Adrenal gland (tissue), 12 donors: ENCODE results near the gene FNDC3B. TPM values are rescaled to one million over a fixed set of nuclear protein-coding genes. Genes with fewer than 3 reads are reported as not detected.

ENCODE experiments used
- DNase-seq, 7 donors: peaks; one replicate each; pipeline ENCODE4 v3.0.0-alpha.2; 2019 to 2020
- H3K27ac ChIP-seq, 5 donors: fragments of 200-600 bp; sonication (generic) in 4 of 5; 1 replicate in 3 of 5; 2 replicates in 2 of 5; pipeline versions ENCODE4 v1.5.1 to v1.8.0; 2016 to 2020; ENCODE audit warnings: mild to moderate bottlenecking in 1 of 5
- H3K27me3 ChIP-seq: fragments of 200-600 bp; 2 replicates; pipeline ENCODE4 v1.8.0; 2021
- H3K36me3 ChIP-seq, 2 donors: fragments of 200-600 bp; replicated peaks in 1 of 2; 1 replicate in 1 of 2; 2 replicates in 1 of 2; pipeline versions ENCODE4 v1.5.1 to v1.8.0; 2018 to 2022
- H3K4me1 ChIP-seq, 2 donors: fragments of 200-600 bp; replicated peaks in 1 of 2; 1 replicate in 1 of 2; 2 replicates in 1 of 2; pipeline versions ENCODE4 v1.5.1 to v1.8.0; 2018 to 2021
- H3K4me3 ChIP-seq, 4 donors: fragments of 200-600 bp; sonication (generic) in 3 of 4; one replicate each; pipeline ENCODE4 v1.5.1; 2016 to 2018
- H3K9me3 ChIP-seq, 3 donors: fragments of 200-600 bp; sonication (generic) in 1 of 3; replicated peaks in 1 of 3; 1 replicate in 2 of 3; 2 replicates in 1 of 3; pipeline versions ENCODE4 v1.5.1 to v1.8.0; 2016 to 2021
- POLR2A ChIP-seq, 2 donors: fragments of 450-650 bp; IDR thresholded peaks; one replicate each; pipeline ENCODE4 v1.6.1; 2017; ENCODE audit warnings: antibody characterized with exemption in 2 of 2, mild to moderate bottlenecking in 2 of 2, moderate library complexity in 1 of 2
- WGBS, 4 donors: extraction: QIAGEN DNeasy Blood & Tissue Kit in 2 of 4; methylation state at CpG; one replicate each; pipeline versions ENCODE4 v1.1.5 to v1.1.7; 2013 to 2017; 5-methylcytosine and 5-hydroxymethylcytosine counted together
- intact Hi-C, 2 donors: fragments of 100-400 bp; cut with DNase I; formaldehyde crosslinking; loops; one replicate each; pipeline versions ENCODE4 v1.14.1 to v1.15.0; 2022 to 2023
- polyA plus RNA-seq, 3 donors: library from polyadenylated mRNA; stranded (reverse); fragments of 200-250 nt in 2 of 3; fragments of 350-450 nt in 1 of 3; fragmentation: Illumina TruSeq in 1 of 3; extraction: RNeasy Lipid Tissue Mini Kit (QIAGEN cat#74804) in 1 of 3; gene quantifications; one replicate each; pipeline ENCODE4 v1.2.3, GENCODE V29; 2013 to 2014
- total RNA-seq, 9 donors: library from RNA; depleted of rRNA in 4 of 9; stranded (reverse); fragments of >200 nt in 4 of 9; fragments of 120-200 nt in 1 of 9; fragmentation: NEBNext Ultra II Directional in 1 of 9; extraction: Animal tissue kit (Norgen Biotek cat#: 25700) in 1 of 9; gene quantifications; one replicate each; pipeline versions ENCODE4 v1.1.0 to v1.2.4, GENCODE V29; 2013 to 2023
- TF ChIP-seq, protein P1 (sequence below), 6 experiments: fragments of 450-650 bp in 4 of 6; fragments of 200-600 bp in 2 of 6; sonication (generic) in 1 of 6; IDR thresholded peaks; 1 replicate in 5 of 6; 2 replicates in 1 of 6; pipeline versions ENCODE4 v1.5.1 to v1.8.0; 2016 to 2021; ENCODE audit warnings: antibody characterized with exemption in 6 of 6, mild to moderate bottlenecking in 2 of 6, moderate library complexity in 1 of 6
- donor health status: healthy with polysubstance abuse.
- donor health status: Bipolar disorder and iron deficiency.
- donor health status: DM: yes; HTN: yes; CAD: no.
- donor health status: DM: no; HTN: no; CAD: no.
- donor health status: DM: no; HTN: no; CAD: no.
- donor health status: DM: yes; HTN: yes; CAD: no.

Gene FNDC3B
- total and polyA plus RNA-seq, 12 donors, result 9.9 to 228 (median 105) TPM

DNA sequence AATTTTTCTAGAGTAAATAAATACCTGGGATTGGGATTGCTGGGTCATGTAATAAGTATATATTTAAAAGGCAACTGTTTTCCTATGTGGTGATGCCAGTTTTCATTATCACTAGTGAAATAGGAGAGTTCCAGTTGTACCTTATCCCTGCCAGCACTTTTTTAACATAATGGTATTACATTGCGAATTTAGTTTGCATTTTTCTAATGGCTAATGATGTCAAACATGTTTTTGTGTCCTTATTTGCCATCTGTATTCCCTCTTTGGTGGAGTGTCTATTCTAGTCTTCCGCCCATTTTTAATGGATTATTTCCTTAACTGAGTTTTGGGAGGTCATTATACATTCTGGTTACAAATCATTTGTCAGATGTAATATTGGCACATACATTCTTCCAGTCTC is 320.6 kb downstream of the FNDC3B start:
- peaks cover 0 to 22% of the 10 kb centered on the region in 2 donors for H3K36me3 ChIP-seq
- 94 to 100% (median 96%) methylated on average over 2 of the region's 2 CpGs for WGBS, 4 donors
- DNase-seq, result no peak
- TF ChIP-seq POLR2A (IDR thresholded peaks at IDR 0.05), result no peak
- TF ChIP-seq, protein P1, sequence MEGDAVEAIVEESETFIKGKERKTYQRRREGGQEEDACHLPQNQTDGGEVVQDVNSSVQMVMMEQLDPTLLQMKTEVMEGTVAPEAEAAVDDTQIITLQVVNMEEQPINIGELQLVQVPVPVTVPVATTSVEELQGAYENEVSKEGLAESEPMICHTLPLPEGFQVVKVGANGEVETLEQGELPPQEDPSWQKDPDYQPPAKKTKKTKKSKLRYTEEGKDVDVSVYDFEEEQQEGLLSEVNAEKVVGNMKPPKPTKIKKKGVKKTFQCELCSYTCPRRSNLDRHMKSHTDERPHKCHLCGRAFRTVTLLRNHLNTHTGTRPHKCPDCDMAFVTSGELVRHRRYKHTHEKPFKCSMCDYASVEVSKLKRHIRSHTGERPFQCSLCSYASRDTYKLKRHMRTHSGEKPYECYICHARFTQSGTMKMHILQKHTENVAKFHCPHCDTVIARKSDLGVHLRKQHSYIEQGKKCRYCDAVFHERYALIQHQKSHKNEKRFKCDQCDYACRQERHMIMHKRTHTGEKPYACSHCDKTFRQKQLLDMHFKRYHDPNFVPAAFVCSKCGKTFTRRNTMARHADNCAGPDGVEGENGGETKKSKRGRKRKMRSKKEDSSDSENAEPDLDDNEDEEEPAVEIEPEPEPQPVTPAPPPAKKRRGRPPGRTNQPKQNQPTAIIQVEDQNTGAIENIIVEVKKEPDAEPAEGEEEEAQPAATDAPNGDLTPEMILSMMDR (IDR thresholded peaks at IDR 0.05), result no peak
- no peak overlapping the region for H3K27ac ChIP-seq
- no peak overlapping the region for H3K4me3 ChIP-seq
- H3K27me3 ChIP-seq, result no peaks in the 10 kb centered on the region
- no peaks in the 10 kb centered on the region for H3K9me3 ChIP-seq
- intact Hi-C loops, result loop anchor here in 1 of 2 donors (10.0 kb wide), 1 partner anchor 105 kb away; no protein-coding TSS in a partner anchor
- H3K4me1 ChIP-seq, result peaks cover 0 to 19% of the 10 kb centered on the region in 2 donors

DNA sequence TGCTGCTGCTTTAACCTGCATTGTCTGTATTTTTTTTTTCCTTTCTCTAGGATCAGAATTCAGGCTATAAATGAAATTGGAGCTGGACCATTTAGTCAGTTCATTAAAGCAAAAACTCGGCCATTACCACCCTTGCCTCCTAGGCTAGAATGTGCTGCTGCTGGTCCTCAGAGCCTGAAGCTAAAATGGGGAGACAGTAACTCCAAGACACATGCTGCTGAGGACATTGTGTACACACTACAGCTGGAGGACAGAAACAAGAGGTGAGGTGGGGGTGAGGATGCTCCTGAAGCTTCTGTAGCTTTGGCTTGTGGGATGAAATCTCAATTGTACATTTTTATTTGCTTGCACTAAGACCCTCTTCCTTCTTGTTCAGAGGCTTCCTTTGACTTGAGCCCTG is 323.2 kb downstream of the FNDC3B start:
- no peak for DNase-seq
- no peak overlapping the region for H3K4me3 ChIP-seq
- H3K27ac ChIP-seq, result no peak overlapping the region
- H3K36me3 ChIP-seq, result peaks cover 0 to 25% of the 10 kb centered on the region in 2 donors
- H3K9me3 ChIP-seq, result no peaks in the 10 kb centered on the region
- H3K4me1 ChIP-seq, result peaks cover 0 to 7% of the 10 kb centered on the region in 2 donors
- WGBS, 4 donors, result 73 to 89% (median 77%) methylated on average over 1 of the region's 1 CpG
- intact Hi-C loops, result no loop called here
- no peaks in the 10 kb centered on the region for H3K27me3 ChIP-seq
- TF ChIP-seq POLR2A (IDR thresholded peaks at IDR 0.05), result no peak

DNA sequence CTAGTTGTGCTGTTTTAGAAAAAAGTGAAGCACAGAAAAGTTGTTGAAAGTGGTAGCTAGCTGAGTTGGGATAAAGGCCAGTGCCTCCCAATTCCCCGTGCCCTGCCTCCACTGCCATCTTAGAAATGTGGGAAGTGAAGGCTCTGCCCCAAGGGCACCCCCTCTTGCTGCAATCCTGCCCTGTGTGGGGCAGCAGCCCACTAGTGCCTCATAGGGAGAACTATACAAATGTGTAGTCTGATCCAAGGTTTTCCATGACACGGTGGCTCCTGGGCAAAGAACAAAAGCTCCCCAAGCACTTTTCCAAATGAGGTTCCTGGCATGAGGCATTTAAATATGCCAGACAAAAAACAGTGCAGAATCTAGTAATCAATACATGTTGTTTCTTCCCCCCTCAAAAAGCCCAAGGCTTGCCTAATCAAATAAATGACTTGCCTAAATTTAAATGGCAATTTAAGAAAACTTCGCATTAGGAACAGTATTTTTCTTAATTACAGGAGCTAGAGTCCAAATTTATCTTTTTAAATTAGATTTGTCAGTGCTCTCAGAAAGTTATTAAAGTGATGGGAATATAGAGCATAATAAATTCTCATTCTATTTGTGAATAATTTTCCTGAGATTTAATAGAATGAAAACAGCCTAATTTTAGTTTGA is 325.1 kb downstream of the FNDC3B start:
- H3K9me3 ChIP-seq, result no peaks in the 10 kb centered on the region
- 80 to 84% (median 83%) methylated on average over 3 of the region's 3 CpGs for WGBS, 4 donors
- H3K4me3 ChIP-seq, result no peak overlapping the region
- H3K4me1 ChIP-seq, result peaks cover 0 to 5% of the 10 kb centered on the region in 2 donors
- no peaks in the 10 kb centered on the region for H3K27me3 ChIP-seq
- TF ChIP-seq, protein P1 (IDR thresholded peaks at IDR 0.05), result no peak
- TF ChIP-seq POLR2A (IDR thresholded peaks at IDR 0.05), result no peak
- no peak overlapping the region for H3K27ac ChIP-seq
- H3K36me3 ChIP-seq, result peaks cover 0 to 27% of the 10 kb centered on the region in 2 donors
- no peak for DNase-seq
- intact Hi-C loops, result no loop called here

DNA sequence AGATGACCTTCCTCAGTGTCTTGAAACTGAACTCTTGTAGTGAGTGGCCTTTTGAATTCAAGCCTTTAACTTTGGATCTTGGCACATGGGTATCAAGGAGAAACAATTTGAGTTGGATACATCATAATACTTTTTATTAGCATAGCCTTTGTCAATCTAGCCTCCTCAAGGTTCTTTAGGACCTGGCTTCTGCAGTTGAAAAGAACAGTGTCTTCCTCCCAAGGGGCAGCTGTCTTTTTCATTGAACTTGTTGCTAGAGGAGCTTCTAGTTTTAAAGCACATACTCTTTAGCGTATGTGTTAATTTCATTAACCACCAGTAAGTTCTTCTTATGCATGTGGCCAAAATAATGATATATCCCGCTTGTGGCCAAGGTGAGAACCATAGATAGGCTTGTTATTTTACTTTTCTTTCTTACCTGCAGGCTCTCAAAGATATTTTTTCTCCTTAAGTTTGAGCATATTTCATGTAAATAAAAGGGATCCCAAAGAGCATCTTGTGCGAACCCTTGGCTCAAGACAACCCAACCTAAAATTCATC is 325.7 kb downstream of the FNDC3B start:
- Histone ChIP-seq H3K4me3 (no peak overlapping the region), H3K9me3 (no peaks in the 10 kb centered on the region), H3K4me1 (peaks cover 0 to 5% of the 10 kb centered on the region in 2 donors), H3K27ac (no peak overlapping the region), H3K36me3 (peaks cover 0 to 27% of the 10 kb centered on the region in 2 donors), H3K27me3 (no peaks in the 10 kb centered on the region)
- 97 to 100% (median 98%) methylated on average over 3 of the region's 3 CpGs for WGBS, 4 donors
- TF ChIP-seq, protein P1 (IDR thresholded peaks at IDR 0.05), result no peak
- intact Hi-C loops, result no loop called here
- no peak for DNase-seq
